H7 (cell line): ENCODE results near the gene MSI2. TPM values are rescaled to one million over a fixed set of nuclear protein-coding genes. Genes with fewer than 3 reads are reported as not detected.

Source experiments
- DNase-seq: peaks from one replicate; pipeline ENCODE4 v3.0.0; 2012
- H3K27me3 ChIP-seq: 2 replicates; pipeline ENCODE4 v1.6.0; 2011; ENCODE audit warnings: mild to moderate bottlenecking, low read length; ENCODE audit not compliant: control insufficient read depth, insufficient read depth
- H3K36me3 ChIP-seq: replicated peaks from 2 replicates; pipeline ENCODE4 v1.5.1; 2011; ENCODE audit warnings: low read length; ENCODE audit not compliant: control insufficient read depth, insufficient read depth
- H3K4me3 ChIP-seq: 2 replicates; pipeline ENCODE4 v1.5.1; 2011; ENCODE audit warnings: low read depth, mild to moderate bottlenecking, control low read depth, low read length, moderate library complexity; ENCODE audit not compliant: insufficient read depth
- total RNA-seq: library from RNA; depleted of rRNA; stranded (reverse); fragments of >200 nt; shearing (Covaris generic); gene quantifications from 2 replicates; pipeline ENCODE4 v1.2.3, GENCODE V29; 2014

MSI2 gene
- total RNA-seq, 1 experiment from 2014 or later, result 31.0 TPM

DNA sequence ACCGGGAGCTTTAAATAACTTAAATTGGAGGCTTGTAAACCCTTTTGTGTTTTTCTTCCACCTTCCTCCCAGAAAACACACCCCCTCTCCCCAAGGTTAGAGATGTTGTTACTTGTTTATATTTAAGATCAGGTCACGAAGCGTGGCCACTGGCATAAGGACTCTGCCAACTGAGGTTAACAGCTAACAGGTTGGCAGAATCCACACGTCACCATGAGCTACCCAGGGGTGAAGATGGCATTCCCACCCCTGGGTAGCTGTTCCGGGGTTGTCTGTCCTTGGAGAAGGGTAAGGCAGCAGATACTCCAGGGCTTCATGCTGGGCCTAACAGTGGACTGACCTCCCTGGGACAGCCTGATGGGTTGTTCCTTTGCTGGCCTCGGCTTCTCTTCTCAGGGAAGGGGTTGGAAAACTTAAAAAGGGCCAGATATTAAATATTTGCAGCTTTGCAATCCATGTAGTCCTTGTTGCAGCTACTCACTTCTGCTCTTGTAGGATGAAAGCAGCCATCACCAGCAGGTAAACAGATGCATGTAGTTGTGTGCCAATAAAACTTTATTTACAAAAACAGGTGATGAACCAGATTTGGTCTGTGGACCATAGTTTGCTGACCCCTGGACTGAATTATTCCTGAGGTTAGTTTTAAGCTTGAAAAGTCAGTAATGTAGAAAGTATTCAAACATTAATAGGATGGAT is 148.6 kb downstream of the MSI2 start:
- Histone ChIP-seq H3K4me3 (no peak overlapping the region), H3K27me3 (no peaks in the 10 kb centered on the region), H3K36me3 (no peaks in the 10 kb centered on the region; the same call in 1 of the 2 replicates)
- DNase-seq, result no peak

GRCh38 chr17:57405491-57406072 is 149.3 kb downstream of the MSI2 start:
- Histone ChIP-seq H3K4me3 (no peak overlapping the region), H3K36me3 (no peaks in the 10 kb centered on the region; the same call in 1 of the 2 replicates), H3K27me3 (no peaks in the 10 kb centered on the region)
- no peak for DNase-seq

DNA sequence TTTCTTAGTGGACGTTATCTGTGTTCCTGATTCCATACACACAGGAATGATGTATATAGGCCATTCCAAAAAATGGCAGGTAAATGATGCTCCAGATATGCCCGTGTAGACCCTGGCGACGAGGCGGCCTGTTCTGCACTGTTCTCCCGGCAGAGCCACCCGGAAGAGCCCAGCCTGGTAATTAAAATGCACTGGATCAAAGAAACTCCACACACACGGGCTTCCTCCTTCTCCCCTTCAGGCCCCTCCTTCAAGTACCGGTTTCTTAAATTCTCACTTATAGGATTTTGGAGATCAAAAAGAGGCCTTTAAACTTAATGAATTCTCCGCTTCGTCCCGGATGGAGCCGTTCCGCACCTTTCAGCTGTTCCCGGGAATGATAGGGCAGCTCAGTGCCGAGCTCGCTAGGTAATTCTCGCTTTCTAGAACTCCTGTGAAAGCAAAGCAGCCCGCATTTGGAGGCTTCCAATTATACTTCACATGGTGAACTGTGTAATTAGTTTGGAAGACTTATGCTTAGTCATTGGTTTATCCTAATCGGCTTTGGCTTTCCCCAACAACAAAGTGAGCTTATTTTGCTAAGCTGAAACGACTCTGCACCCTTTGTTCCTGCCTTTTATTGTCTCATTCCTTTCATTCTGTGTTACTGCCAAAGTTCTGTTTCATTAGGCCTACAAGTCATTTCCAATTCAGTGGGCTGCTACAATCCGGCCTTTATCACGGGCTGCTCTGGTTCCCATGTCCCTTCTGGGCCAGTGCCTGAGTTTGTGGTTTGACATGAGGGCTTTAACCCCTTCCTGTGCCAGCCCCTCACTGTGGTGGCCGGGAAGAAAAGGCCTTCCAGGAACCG is 150.0 kb downstream of the MSI2 start:
- DNase-seq, result no peak
- H3K36me3 ChIP-seq, result no peaks in the 10 kb centered on the region; the same call in 1 of the 2 replicates
- H3K4me3 ChIP-seq, result no peak overlapping the region
- H3K27me3 ChIP-seq, result no peaks in the 10 kb centered on the region

- H3K27me3 ChIP-seq, result no peaks in the 10 kb centered on the region
- H3K4me3 ChIP-seq, result no peak overlapping the region
- DNase-seq, result no peak
- H3K36me3 ChIP-seq, result no peaks in the 10 kb centered on the region; the same call in 1 of the 2 replicates
Observed at GRCh38 chr17:57406981-57407286, 150.6 kb downstream of the MSI2 start.

GRCh38 chr17:57407287-57408070 is 151.2 kb downstream of the MSI2 start:
- H3K4me3 ChIP-seq, result no peak overlapping the region
- H3K36me3 ChIP-seq, result no peaks in the 10 kb centered on the region; the same call in 1 of the 2 replicates
- no peaks in the 10 kb centered on the region for H3K27me3 ChIP-seq
- no peak for DNase-seq

DNA sequence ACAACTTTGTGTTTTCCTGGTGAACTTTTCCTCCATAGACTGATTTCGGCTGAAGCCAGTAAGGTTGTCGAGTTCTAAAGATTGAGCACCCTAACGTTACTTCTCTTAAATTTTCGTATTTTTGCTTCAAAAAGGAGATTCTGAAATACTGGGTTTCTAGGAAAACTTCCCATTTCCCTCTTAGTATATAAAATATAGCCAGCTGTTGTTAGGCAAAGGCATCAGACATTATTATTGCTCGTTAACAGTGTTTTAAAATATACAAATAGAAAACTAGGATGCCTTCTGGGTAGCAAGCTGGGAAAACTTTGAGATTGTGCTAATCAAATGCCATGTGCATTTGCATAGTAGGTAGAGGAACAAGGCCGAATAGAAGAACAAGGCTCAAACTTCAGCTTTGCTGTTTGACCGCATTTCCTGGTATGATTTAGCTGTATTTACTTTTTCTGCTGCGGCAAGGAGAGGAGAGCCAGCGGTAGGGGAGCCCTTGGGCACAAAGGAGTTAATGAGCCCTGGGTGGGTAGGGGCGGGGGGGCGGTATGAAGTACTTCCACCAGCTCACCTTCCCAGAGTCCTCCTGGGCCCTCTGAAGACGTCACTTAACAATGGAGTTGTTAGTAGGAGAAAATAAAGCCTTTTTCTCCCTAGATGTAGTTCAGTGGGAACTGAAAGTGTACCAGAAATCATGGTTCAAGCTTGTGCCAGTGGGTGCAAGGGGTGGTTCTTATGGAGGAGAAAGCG is 151.9 kb downstream of the MSI2 start:
- no peaks in the 10 kb centered on the region for H3K27me3 ChIP-seq
- H3K4me3 ChIP-seq, result no peak overlapping the region
- no peaks in the 10 kb centered on the region for H3K36me3 ChIP-seq
- DNase-seq, result peak; percentile 77

GRCh38 chr17:57410169-57410568 is 153.8 kb downstream of the MSI2 start:
- DNase-seq, result no peak
- Histone ChIP-seq H3K27me3 (no peaks in the 10 kb centered on the region), H3K4me3 (no peak overlapping the region), H3K36me3 (no peaks in the 10 kb centered on the region)

- DNase-seq, result no peak
- Histone ChIP-seq H3K4me3 (no peak overlapping the region), H3K27me3 (no peaks in the 10 kb centered on the region), H3K36me3 (no peaks in the 10 kb centered on the region)
Observed at GRCh38 chr17:57412520-57413096, 156.3 kb downstream of the MSI2 start.

GRCh38 chr17:57413848-57414651 is 157.7 kb downstream of the MSI2 start:
- no peak for DNase-seq
- H3K36me3 ChIP-seq, result no peaks in the 10 kb centered on the region
- no peaks in the 10 kb centered on the region for H3K27me3 ChIP-seq
- no peak overlapping the region for H3K4me3 ChIP-seq

DNA sequence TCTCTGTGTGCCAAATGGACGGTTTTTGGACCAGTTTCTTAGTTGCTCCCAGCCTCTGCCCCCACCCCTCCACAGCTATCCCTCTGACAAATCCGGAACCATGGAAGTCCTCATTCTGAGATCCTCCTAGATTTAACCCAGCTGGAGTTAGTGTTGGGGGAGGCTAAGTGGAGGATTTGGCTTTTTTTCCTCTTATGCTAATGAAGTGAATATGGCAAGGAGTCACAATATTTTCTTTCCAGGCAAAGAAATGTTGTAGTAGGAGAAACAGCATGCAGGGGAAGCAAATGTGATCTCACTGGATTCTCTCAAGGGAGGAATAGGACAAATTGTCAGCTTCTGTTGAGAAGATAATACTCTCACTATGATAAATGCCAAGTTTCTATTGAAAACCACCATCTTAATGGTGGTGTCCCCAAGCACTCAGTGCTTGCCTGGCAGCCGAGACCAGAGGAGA is 159.5 kb downstream of the MSI2 start:
- Histone ChIP-seq H3K4me3 (no peak overlapping the region), H3K27me3 (no peaks in the 10 kb centered on the region), H3K36me3 (no peaks in the 10 kb centered on the region)
- DNase-seq, result no peak

- H3K27me3 ChIP-seq, result no peaks in the 10 kb centered on the region
- no peak overlapping the region for H3K4me3 ChIP-seq
- H3K36me3 ChIP-seq, result no peaks in the 10 kb centered on the region
- no peak for DNase-seq
Observed at GRCh38 chr17:57416369-57416768, 160.0 kb downstream of the MSI2 start.

DNA sequence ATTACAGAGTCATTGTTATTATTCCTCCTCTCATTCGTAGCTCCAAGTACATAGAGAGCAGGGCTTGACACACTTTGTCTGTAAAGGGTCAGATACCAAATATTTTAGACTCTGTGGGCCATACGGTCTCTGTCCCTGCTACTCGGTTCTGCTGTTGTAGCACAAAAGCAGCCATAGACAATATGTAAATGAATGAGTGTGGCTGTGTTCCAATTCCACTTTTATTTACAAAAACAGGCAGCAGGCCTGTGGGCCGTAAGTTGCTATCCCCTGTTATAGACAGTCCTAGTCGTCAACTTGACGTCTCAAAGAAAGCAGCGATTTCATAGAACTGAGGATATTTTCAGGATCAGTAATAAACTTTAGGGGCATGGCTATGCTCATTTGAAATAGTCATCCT is 161.6 kb downstream of the MSI2 start:
- no peak for DNase-seq
- no peak overlapping the region for H3K4me3 ChIP-seq
- H3K27me3 ChIP-seq, result no peaks in the 10 kb centered on the region
- H3K36me3 ChIP-seq, result no peaks in the 10 kb centered on the region
